HL-60 (cell line): Measurements from ENCODE around the gene PRR15L.

Experiments
- CTCF ChIP-seq: IDR thresholded peaks from one replicate; pipeline ENCODE4 v1.5.1; 2011; ENCODE audit warnings: low read length, control low read depth, inconsistent platforms; ENCODE audit not compliant: insufficient read depth
- GABPA ChIP-seq: IDR thresholded peaks from 2 replicates; pipeline ENCODE4 v1.6.1; 2012; ENCODE audit warnings: low read depth
- POLR2AphosphoS5 ChIP-seq: IDR thresholded peaks from 2 replicates; pipeline ENCODE4 v1.6.1; 2012; ENCODE audit warnings: low read depth
- REST ChIP-seq: IDR thresholded peaks from 2 replicates; pipeline ENCODE4 v1.6.1; 2012; ENCODE audit warnings: low read depth; ENCODE audit not compliant: insufficient replicate concordance
- SPI1 ChIP-seq: IDR thresholded peaks from 2 replicates; pipeline ENCODE4 v1.6.1; 2012; ENCODE audit warnings: low read depth, mild to moderate bottlenecking, borderline replicate concordance

DNA sequence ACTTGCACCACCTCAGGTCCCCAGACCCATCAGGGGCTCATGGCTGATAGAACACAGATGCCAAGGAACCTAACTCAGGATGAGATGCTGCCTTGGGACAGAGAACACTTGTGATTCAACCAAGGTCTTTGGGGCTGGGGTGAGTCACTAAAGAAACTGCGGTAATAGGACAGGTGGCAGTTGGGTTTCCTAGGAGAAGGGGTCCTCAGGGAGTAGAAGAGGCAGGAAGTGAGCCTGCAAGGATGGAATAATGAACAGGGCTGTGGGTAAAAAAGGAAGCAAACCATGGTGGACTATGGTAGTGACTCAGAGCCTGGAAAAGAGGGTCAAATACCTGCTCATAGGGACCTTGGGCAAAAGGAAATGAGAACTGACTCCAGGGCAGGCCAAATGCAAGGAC, 22.8 kb downstream of the PRR15L start:
- TF ChIP-seq CTCF (no peak), REST (no peak), POLR2AphosphoS5 (no peak), SPI1 (no peak), GABPA (no peak)
